Activated CD8-positive, alpha-beta memory T cell treated with anti-CD3 and anti-CD28 coated beads, Interleukin-2, amount 50 U/mL, for 48 hours (primary cell): ENCODE measurements around the gene ZNF692.
"Not testable (repeated sequence)": the region's sequence is repeated elsewhere in the genome, so short reads cannot be mapped to it uniquely, and the experiment has no call there.

Experiments
- DNase-seq: peaks from one replicate; pipeline ENCODE4 v3.0.0-alpha.2; 2020

The ZNF692 gene

GRCh38 chr1:248858891-248859889, at the start of gene ZNF692:
Gene ZNF692 (minus strand): TSS chr1:248859085. CDS start chr1:248858309, 776 bp downstream.
- DNase-seq, result peak; percentile 97

- no peak for DNase-seq
Measured at GRCh38 chr1:248906753-248907661, 48.1 kb upstream of the ZNF692 start.

GRCh38 chr1:248906009-248906752, 47.3 kb upstream of the ZNF692 start, which contains the start of gene PGBD2:
Gene PGBD2 (plus strand): TSS chr1:248906235. CDS start chr1:248913863, 7,628 bp downstream.
- peak; percentile 100 for DNase-seq

GRCh38 chr1:248905662-248906008, 46.8 kb upstream of the ZNF692 start:
- DNase-seq, result no peak

- no peak for DNase-seq
Measured at GRCh38 chr1:248904437-248905216, 45.7 kb upstream of the ZNF692 start.

GRCh38 chr1:248901578-248901977, 42.7 kb upstream of the ZNF692 start:
- no peak for DNase-seq

GRCh38 chr1:248900637-248901036, 41.8 kb upstream of the ZNF692 start:
- no peak for DNase-seq

GRCh38 chr1:248897412-248898337, 38.8 kb upstream of the ZNF692 start:
- no peak for DNase-seq

GRCh38 chr1:248894837-248895236, 36.0 kb upstream of the ZNF692 start:
- DNase-seq, result no peak

GRCh38 chr1:248892590-248892989, 33.7 kb upstream of the ZNF692 start:
- DNase-seq, result no peak

GRCh38 chr1:248891758-248892157, 32.9 kb upstream of the ZNF692 start:
- no peak for DNase-seq

- DNase-seq, result no peak
Measured at GRCh38 chr1:248890549-248891498, 31.9 kb upstream of the ZNF692 start.

- not testable (repeated sequence) for DNase-seq
Measured at GRCh38 chr1:248889914-248890243, 31.0 kb upstream of the ZNF692 start.

- no peak for DNase-seq
Measured at GRCh38 chr1:248886237-248886895, 27.5 kb upstream of the ZNF692 start.

- no peak for DNase-seq
Measured at GRCh38 chr1:248885646-248886045, 26.8 kb upstream of the ZNF692 start.

- DNase-seq, result no peak
Measured at GRCh38 chr1:248884632-248885295, 25.9 kb upstream of the ZNF692 start.

- not testable (repeated sequence) for DNase-seq
Measured at GRCh38 chr1:248882427-248882826, 23.5 kb upstream of the ZNF692 start.

- no peak for DNase-seq
Measured at GRCh38 chr1:248881261-248881660, 22.4 kb upstream of the ZNF692 start.
